DND-41 (cell line): ENCODE results near the gene MAPRE2.

Experiments
- EZH2 ChIP-seq: IDR thresholded peaks from 3 replicates; pipeline ENCODE4 v1.6.1; 2012; ENCODE audit warnings: borderline replicate concordance, low read depth, mild to moderate bottlenecking, moderate library complexity, low read length, inconsistent platforms; ENCODE audit not compliant: severe bottlenecking
- TF ChIP-seq, protein P1 (sequence below): IDR thresholded peaks from 2 replicates; pipeline ENCODE4 v1.5.1; 2012; ENCODE audit warnings: borderline replicate concordance, low read length, moderate library complexity, mild to moderate bottlenecking; ENCODE audit not compliant: poor library complexity, severe bottlenecking; ENCODE audit errors: extremely low read depth

DNA sequence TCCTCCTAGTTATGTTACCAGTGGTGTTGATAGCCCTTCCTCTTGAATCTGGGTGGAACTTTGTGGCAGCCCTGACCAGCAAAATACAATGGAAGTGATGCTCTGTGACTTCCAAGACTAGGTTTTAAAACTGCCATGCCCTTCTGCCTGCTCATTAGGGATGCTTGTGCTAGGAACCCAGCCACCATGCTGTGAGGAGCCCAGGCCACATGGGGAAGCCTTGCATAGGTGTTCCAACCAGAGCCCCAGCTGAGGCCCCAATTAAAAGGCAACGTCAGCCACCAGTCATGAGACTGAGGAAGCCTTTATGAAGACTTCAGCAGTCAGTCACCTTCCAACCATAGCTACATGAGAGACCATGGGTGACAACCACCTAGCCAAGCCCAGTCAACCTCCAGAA is 14.0 kb upstream of the MAPRE2 start:
- TF ChIP-seq, protein P1, sequence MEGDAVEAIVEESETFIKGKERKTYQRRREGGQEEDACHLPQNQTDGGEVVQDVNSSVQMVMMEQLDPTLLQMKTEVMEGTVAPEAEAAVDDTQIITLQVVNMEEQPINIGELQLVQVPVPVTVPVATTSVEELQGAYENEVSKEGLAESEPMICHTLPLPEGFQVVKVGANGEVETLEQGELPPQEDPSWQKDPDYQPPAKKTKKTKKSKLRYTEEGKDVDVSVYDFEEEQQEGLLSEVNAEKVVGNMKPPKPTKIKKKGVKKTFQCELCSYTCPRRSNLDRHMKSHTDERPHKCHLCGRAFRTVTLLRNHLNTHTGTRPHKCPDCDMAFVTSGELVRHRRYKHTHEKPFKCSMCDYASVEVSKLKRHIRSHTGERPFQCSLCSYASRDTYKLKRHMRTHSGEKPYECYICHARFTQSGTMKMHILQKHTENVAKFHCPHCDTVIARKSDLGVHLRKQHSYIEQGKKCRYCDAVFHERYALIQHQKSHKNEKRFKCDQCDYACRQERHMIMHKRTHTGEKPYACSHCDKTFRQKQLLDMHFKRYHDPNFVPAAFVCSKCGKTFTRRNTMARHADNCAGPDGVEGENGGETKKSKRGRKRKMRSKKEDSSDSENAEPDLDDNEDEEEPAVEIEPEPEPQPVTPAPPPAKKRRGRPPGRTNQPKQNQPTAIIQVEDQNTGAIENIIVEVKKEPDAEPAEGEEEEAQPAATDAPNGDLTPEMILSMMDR = no peak
- no peak for TF ChIP-seq EZH2
